T-cell (primary cell): ENCODE measurements around the gene C17orf107. TPM values are rescaled to one million over a fixed set of nuclear protein-coding genes. Genes with fewer than 3 reads are reported as not detected.

Source experiments
- ATAC-seq, 4 experiments: fragments of 200-7000 bp in 3 of 4; fragments of 150-1000 bp in 1 of 4; cut with Tn5 transposase; replicated peaks in 1 of 4; 1 replicate in 3 of 4; 2 replicates in 1 of 4; pipeline ENCODE4 v1.10.0; 2021; ENCODE audit warnings: moderate library complexity in 3 of 4, mild to moderate bottlenecking in 2 of 4, moderate number of reproducible peaks in 1 of 4
- CTCF ChIA-PET, 2 donors: fragments of 300-600 bp; sonication (Branson Sonifier 250); formaldehyde crosslinking; loops; one replicate each; lab custom pipeline; 2022; ENCODE audit warnings: antibody characterized with exemption in 2 of 2; lab: Charles Lee
- POLR2A ChIA-PET, 2 donors: fragments of 300-600 bp; sonication (Branson Sonifier 250); formaldehyde crosslinking; loops; one replicate each; lab custom pipeline; 2022; ENCODE audit warnings: antibody characterized with exemption in 2 of 2; lab: Charles Lee
- DNase-seq, 35 experiments: peaks; one replicate each; pipeline versions ENCODE4 v3.0.0 to v3.0.0-alpha.2; 2013 to 2023
- H3K27ac ChIP-seq: one replicate; pipeline ENCODE4 v1.5.1; 2013; ENCODE audit warnings: low read length
- H3K27me3 ChIP-seq, 2 experiments: replicated peaks in 1 of 2; 1 replicate in 1 of 2; 2 replicates in 1 of 2; pipeline versions ENCODE4 v1.6.1 to v1.7.0; 2013; ENCODE audit warnings: low read length in 1 of 2, mixed read lengths in 1 of 2; ENCODE audit not compliant: control insufficient read depth in 2 of 2, insufficient read depth in 2 of 2; ENCODE audit errors: extremely low read depth in 1 of 2
- H3K36me3 ChIP-seq, 2 donors: 1 replicate in 1 of 2; 2 replicates in 1 of 2; pipeline versions ENCODE4 v1.6.1 to v1.7.0; 2013; ENCODE audit warnings: low read length in 1 of 2; ENCODE audit not compliant: control insufficient read depth in 2 of 2, insufficient read depth in 1 of 2; ENCODE audit errors: extremely low read depth in 1 of 2
- H3K4me1 ChIP-seq, 2 experiments: 1 replicate in 1 of 2; 2 replicates in 1 of 2; pipeline versions ENCODE4 v1.6.1 to v1.7.0; 2013; ENCODE audit warnings: low read length in 2 of 2, mixed read lengths in 1 of 2; ENCODE audit not compliant: insufficient read depth in 2 of 2, control insufficient read depth in 1 of 2; ENCODE audit errors: extremely low read depth in 1 of 2
- H3K4me3 ChIP-seq, 2 donors: 1 replicate in 1 of 2; 2 replicates in 1 of 2; pipeline versions ENCODE4 v1.5.1 to v1.7.0; 2013; ENCODE audit warnings: mild to moderate bottlenecking in 2 of 2, low read length in 1 of 2, moderate library complexity in 1 of 2; ENCODE audit not compliant: control insufficient read depth in 1 of 2; ENCODE audit errors: extremely low read depth in 1 of 2
- H3K9me3 ChIP-seq: 2 replicates; pipeline ENCODE4 v1.7.0; 2013
- H3K27ac Mint-ChIP-seq, 2 donors: one replicate each; pipeline ENCODE4 v1.8.0; 2020 to 2021; ENCODE audit warnings: mild to moderate bottlenecking in 2 of 2, mixed read lengths in 2 of 2
- H3K27me3 Mint-ChIP-seq, 2 donors: one replicate each; pipeline ENCODE4 v1.8.0; 2021 to 2022; ENCODE audit warnings: mixed read lengths in 2 of 2
- H3K36me3 Mint-ChIP-seq: one replicate; pipeline ENCODE4 v1.8.0; 2021; ENCODE audit warnings: mixed read lengths
- H3K4me1 Mint-ChIP-seq, 3 donors: one replicate each; pipeline ENCODE4 v1.8.0; 2020 to 2022; ENCODE audit warnings: mixed read lengths in 3 of 3, mild to moderate bottlenecking in 1 of 3
- H3K4me3 Mint-ChIP-seq, 3 donors: one replicate each; pipeline ENCODE4 v1.8.0; 2020 to 2022; ENCODE audit warnings: mild to moderate bottlenecking in 3 of 3, mixed read lengths in 3 of 3, moderate library complexity in 3 of 3
- H3K9me3 Mint-ChIP-seq, 3 donors: one replicate each; pipeline ENCODE4 v1.8.0; 2020 to 2022; ENCODE audit warnings: mixed read lengths in 3 of 3
- WGBS: methylation state at CpG from one replicate; pipeline ENCODE4 v1.1.5; 2013; ENCODE audit warnings: missing lambda C conversion rate; ENCODE audit not compliant: insufficient coverage; 5-methylcytosine and 5-hydroxymethylcytosine counted together
- total RNA-seq, 35 experiments: library from RNA in 6 of 35; stranded (reverse) in 6 of 35; fragments of 120-200 nt in 1 of 35; gene quantifications; one replicate each; pipeline versions ENCODE4 v1.2.1 to v1.2.4 and lab custom pipeline; 2013 to 2026

Gene C17orf107
- total RNA-seq, 5 donors from 2014 or later (not counting 1 experiment from before 2014, with no cell fraction given): 3.1 to 41.1 (median 4.1) TPM

DNA sequence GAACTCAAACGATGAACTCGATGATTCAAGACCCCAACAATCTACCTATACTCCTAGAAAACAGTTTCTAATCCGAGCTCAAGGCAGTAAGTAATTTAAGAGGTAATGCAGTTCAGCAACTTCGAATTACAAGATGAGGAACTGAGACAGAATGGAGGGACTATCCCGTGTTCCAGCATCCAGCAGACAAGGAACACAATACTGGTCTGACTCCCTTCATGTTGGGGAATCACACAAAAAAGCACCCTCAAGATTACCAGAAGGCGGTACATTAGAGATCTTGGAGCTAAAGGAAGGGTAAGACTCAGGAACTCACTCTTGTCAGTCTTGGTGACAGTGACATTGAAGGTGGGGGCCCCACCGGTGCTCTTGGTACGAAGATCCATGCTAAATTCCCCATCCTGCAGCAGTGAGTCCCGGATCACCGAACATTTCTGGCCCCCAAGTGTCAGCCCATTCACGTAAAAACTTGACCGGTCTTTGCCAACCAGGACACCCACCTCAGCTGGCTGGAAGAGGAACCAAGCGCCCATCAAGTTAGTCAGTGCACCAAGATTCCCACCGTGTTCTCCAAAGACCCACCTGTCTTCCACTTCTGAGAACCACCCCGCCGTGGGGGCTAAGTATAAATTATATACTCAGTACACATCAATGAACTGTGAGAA is 47.1 kb downstream of the C17orf107 start:
- Mint-ChIP-seq H3K4me3 (peak overlapping the region; percentile 97 to 100 (median 98)), H3K27ac (peak overlapping the region; percentile 75 to 97), H3K27me3 (no peaks in the 10 kb centered on the region), H3K36me3 (peaks cover 46% of the 10 kb centered on the region), H3K4me1 (peaks cover 66 to 76% (median 69%) of the 10 kb centered on the region in 3 donors), H3K9me3 (no peaks in the 10 kb centered on the region)
- 2% methylated on average over 6 of the region's 16 CpGs for WGBS
- Histone ChIP-seq H3K4me1 (peaks cover 38 to 72% of the 10 kb centered on the region in 2 experiments), H3K4me3 (peak overlapping the region; percentile 85 to 100), H3K36me3 (peaks cover 8 to 51% of the 10 kb centered on the region in 2 donors), H3K9me3 (no peaks in the 10 kb centered on the region), H3K27me3 (no peaks in the 10 kb centered on the region), H3K27ac (peak overlapping the region; percentile 97)
- ATAC-seq (no peak), DNase-seq (no peak)
- ChIA-PET POLR2A (interaction anchor here in 1 of 2 donors (1.4 kb wide), 1 partner anchor 21 kb away, joined by 5 read pairs; the partner anchor contains the start of gene SPAG7), CTCF (interaction anchor here in 1 of 2 donors (1.3 kb wide), 1 partner anchor 21 kb away, joined by 3 read pairs; the partner anchor contains the start of gene SPAG7)

DNA sequence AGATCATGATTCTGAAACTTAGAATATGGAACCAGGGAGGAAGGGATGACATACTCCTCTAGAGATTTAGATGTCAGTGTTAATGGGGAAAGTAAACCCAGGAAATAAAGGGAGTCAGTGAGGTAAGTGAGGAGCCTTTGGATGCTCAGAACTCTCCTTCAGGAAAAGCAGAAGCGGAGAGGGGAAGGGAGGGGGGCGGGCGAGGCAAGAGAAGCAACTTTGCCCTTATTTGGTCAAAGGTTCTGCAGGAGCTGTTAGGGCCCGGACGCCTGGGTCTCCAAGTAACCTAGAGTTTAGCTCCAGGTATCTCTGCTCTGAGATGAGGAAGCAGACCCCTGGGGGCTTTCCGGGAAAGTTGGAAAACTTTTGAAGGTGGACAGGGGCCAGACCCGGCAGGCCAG is 47.7 kb downstream of the C17orf107 start:
- peak overlapping the region; percentile 75 to 97 for H3K27ac Mint-ChIP-seq
- Histone ChIP-seq H3K27me3 (no peaks in the 10 kb centered on the region), H3K9me3 (no peaks in the 10 kb centered on the region), H3K4me3 (peak overlapping the region; percentile 85 to 100), H3K36me3 (peaks cover 8 to 51% of the 10 kb centered on the region in 2 donors), H3K27ac (peak overlapping the region; percentile 97), H3K4me1 (peaks cover 35 to 66% of the 10 kb centered on the region in 2 experiments)
- H3K4me3 Mint-ChIP-seq: peak overlapping the region; percentile 97 to 100 (median 98)
- no peaks in the 10 kb centered on the region for H3K9me3 Mint-ChIP-seq
- H3K36me3 Mint-ChIP-seq: peaks cover 42% of the 10 kb centered on the region
- DNase-seq (no peak), ATAC-seq (no peak)
- peaks cover 61 to 70% (median 63%) of the 10 kb centered on the region in 3 donors for H3K4me1 Mint-ChIP-seq
- POLR2A ChIA-PET: no interaction called here
- CTCF ChIA-PET: interaction anchor here in 1 of 2 donors (1.3 kb wide), 1 partner anchor 20 kb away, joined by 3 read pairs; the partner anchor contains the start of gene SPAG7
- no peaks in the 10 kb centered on the region for H3K27me3 Mint-ChIP-seq
- 0% methylated on average over 5 of the region's 7 CpGs for WGBS

DNA sequence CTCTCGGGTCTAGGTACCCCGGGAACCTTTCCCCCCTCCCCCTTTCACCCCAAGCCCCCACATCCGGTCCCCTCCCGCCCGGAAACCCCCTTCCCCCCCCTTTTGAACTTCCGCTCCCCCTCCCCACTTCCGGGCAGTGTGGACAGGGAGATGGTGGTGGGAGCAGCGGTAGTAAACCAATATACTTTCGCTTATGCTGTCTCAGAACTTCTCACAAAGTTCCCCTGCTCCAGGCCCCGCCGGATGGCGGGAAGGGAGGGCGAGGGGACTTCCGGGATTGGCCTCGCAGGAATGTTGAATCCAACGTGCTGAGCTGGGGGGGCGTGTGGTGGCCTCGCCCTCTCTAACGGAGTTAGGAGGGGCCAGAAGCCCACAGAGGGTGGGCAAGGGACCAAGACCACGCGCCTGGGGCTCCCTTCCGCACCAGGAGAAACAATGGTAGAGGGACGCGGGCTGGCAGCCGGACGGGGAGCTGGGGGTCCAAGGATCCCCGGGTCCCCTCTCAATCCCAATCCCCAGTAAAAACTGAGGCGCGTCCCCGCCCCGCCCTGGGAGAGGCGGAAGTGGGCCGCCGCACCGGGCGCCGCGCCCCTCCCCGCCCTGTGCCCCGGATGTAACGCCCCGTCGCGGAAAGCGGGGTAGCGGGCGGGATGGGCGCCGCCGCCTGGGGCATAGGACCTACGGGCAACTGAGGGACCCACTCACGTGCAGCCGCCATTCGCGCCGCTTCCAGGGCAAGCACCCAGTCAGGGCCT is 48.3 kb downstream of the C17orf107 start:
- H3K9me3 ChIP-seq: no peaks in the 10 kb centered on the region
- WGBS: under 1% methylated on average over 48 of the region's 56 CpGs

DNA sequence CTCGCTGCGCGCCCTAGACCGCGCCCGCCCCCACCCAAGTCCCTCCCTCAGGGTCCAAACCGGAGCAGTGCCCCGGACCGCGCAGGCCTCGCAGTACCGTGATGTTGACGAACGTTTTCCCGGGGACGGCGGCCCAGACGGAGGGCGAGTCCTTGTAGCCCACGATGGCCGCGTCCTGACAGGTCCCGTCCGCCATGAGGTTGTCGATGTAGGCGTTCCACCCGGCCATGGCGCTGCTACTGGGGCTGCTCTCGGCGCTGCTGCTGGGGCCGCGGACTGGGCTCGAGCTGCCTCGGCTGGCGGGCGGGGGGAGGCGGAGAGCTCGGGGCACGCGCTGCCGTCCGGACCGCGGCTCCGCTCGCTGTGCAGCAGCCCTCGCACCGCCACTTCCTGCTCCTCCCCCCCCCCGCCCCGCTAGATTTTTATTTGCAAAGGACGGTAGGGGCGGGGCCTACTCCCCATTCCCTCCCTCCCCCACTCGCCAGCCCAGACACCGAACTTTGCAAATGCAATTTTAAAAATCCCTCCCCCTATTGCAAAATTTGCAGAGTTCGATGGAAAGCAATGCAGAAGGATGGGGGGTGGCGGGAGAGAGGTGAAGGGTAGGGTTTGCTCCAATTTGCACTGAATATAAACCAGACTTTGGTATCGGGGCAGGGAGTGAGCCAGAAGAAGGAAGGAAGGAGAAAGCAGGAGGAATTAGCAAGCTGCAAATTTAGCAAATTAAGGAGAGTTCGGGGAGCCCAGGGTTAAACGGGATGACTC is 49.0 kb downstream of the C17orf107 start, which contains the start of gene PFN1:
Gene PFN1 (minus strand): TSS at position 365 of the 765 bp plus-strand sequence. CDS start 136 bp downstream, at position 229.
- H3K9me3 ChIP-seq: no peaks in the 10 kb centered on the region
- CTCF ChIA-PET: interaction anchor here in 1 of 2 donors (1.0 kb wide), 1 partner anchor 9 kb away, joined by 3 read pairs; the partner anchor contains the start of genes RNF167 and SLC25A11
- peaks cover 4 to 37% of the 10 kb centered on the region in 2 donors for H3K36me3 ChIP-seq
- peak within 1 kb of the TSS; percentile 97 to 100 (median 98) for H3K4me3 Mint-ChIP-seq
- H3K4me1 ChIP-seq: peaks cover 21 to 53% of the 10 kb centered on the region in 2 experiments
- H3K27me3 ChIP-seq: no peaks in the 10 kb centered on the region
- no peaks in the 10 kb centered on the region for H3K9me3 Mint-ChIP-seq
- peaks cover 28% of the 10 kb centered on the region for H3K36me3 Mint-ChIP-seq
- POLR2A ChIA-PET: interaction anchor here in 1 of 2 donors (0.7 to 1.1 kb wide), 3 partner anchors 8 to 49 kb away, joined by 3 to 5 read pairs (median 4); partner anchors contain the start of genes C17orf107, RNF167 and SLC25A11
- H3K27ac ChIP-seq: peak within 1 kb of the TSS; percentile 97
- peaks cover 47 to 57% (median 50%) of the 10 kb centered on the region in 3 donors for H3K4me1 Mint-ChIP-seq
- ATAC-seq (peak; percentile 54 to 68 (median 60)), DNase-seq (peak; percentile 80 to 95 (median 88))
- peak within 1 kb of the TSS; percentile 87 to 100 for H3K4me3 ChIP-seq
- H3K27ac Mint-ChIP-seq: peak within 1 kb of the TSS; percentile 98
- H3K27me3 Mint-ChIP-seq: no peaks in the 10 kb centered on the region
- under 1% methylated on average over 52 of the region's 59 CpGs for WGBS

More for the DNA sequence above, 48.3 kb downstream of the C17orf107 start:
- ATAC-seq: peak; percentile 39 to 41 (median 40)
- CTCF ChIA-PET: interaction anchor here in 1 of 2 donors (1.3 kb wide), 1 partner anchor 20 kb away, joined by 3 read pairs; the partner anchor contains the start of gene SPAG7
- H3K36me3 Mint-ChIP-seq: peaks cover 36% of the 10 kb centered on the region
- no peaks in the 10 kb centered on the region for H3K9me3 Mint-ChIP-seq
- Histone ChIP-seq H3K36me3 (peaks cover 8 to 45% of the 10 kb centered on the region in 2 donors), H3K27me3 (no peaks in the 10 kb centered on the region), H3K4me1 (peaks cover 29 to 60% of the 10 kb centered on the region in 2 experiments), H3K4me3 (peak overlapping the region; percentile 87 to 100), H3K27ac (peak overlapping the region; percentile 97)
- POLR2A ChIA-PET: interaction anchor here in 1 of 2 donors (0.7 kb wide), 1 partner anchor 8 kb away, joined by 5 read pairs; the partner anchor contains the start of genes RNF167 and SLC25A11
- peak overlapping the region; percentile 94 to 97 for H3K27ac Mint-ChIP-seq
- H3K4me3 Mint-ChIP-seq: peak overlapping the region; percentile 97 to 100 (median 98)
- H3K27me3 Mint-ChIP-seq: no peaks in the 10 kb centered on the region
- DNase-seq: peak; percentile 26 to 80 (median 56)
- peaks cover 55 to 65% (median 58%) of the 10 kb centered on the region in 3 donors for H3K4me1 Mint-ChIP-seq

DNA sequence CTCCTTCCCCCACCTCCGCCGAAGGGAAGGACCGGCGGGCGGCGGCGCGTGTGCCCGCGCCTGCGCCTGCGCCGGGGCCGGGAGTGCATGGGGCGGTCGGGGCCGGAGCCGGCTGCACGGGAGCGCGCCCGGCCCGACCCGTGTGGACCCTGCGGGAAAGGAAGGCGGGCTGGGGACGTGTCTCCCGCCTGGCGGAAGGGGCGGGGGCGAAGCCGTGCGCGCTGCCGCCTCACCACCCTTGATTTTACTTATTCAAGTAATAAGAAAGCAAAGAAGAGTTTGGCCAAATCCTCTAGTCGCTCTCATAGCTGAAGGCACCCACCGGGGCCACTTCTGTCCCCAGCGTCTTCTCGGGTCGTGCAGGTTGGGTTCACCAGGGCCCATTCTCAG is 49.6 kb downstream of the C17orf107 start:
- CTCF ChIA-PET: interaction anchor here in 1 of 2 donors (1.0 kb wide), 1 partner anchor 9 kb away, joined by 3 read pairs; the partner anchor contains the start of genes RNF167 and SLC25A11

More for the DNA sequence above, 49.6 kb downstream of the C17orf107 start:
- peaks cover 26% of the 10 kb centered on the region for H3K36me3 Mint-ChIP-seq
- no peaks in the 10 kb centered on the region for H3K27me3 Mint-ChIP-seq
- H3K9me3 ChIP-seq: no peaks in the 10 kb centered on the region
- ATAC-seq (peak; percentile 46 to 56 (median 48)), DNase-seq (peak in 33 of 35 experiments; percentile 50 to 84 (median 64))
- H3K4me1 ChIP-seq: peaks cover 17 to 47% of the 10 kb centered on the region in 2 experiments
- POLR2A ChIA-PET: interaction anchor here in 1 of 2 donors (0.7 to 1.1 kb wide), 2 partner anchors 46 to 49 kb away, joined by 3 to 4 read pairs; partner anchors contain the start of gene C17orf107
- H3K4me1 Mint-ChIP-seq: peaks cover 43 to 51% (median 44%) of the 10 kb centered on the region in 3 donors
- H3K4me3 ChIP-seq: peak overlapping the region; percentile 76 to 100
- no peaks in the 10 kb centered on the region for H3K9me3 Mint-ChIP-seq
- WGBS: under 1% methylated on average over 35 of the region's 40 CpGs
- peak overlapping the region; percentile 97 to 100 (median 98) for H3K4me3 Mint-ChIP-seq
- H3K27ac Mint-ChIP-seq: peak overlapping the region; percentile 98
- H3K27me3 ChIP-seq: no peaks in the 10 kb centered on the region
- peak overlapping the region; percentile 83 for H3K27ac ChIP-seq
- H3K36me3 ChIP-seq: peaks cover 0 to 32% of the 10 kb centered on the region in 2 donors
